ENCODE results near the gene SLC7A7.
"Not testable (repeated sequence)": the region's sequence is repeated elsewhere in the genome, so short reads cannot be mapped to it uniquely, and the experiment has no call there.

Gene SLC7A7

DNA sequence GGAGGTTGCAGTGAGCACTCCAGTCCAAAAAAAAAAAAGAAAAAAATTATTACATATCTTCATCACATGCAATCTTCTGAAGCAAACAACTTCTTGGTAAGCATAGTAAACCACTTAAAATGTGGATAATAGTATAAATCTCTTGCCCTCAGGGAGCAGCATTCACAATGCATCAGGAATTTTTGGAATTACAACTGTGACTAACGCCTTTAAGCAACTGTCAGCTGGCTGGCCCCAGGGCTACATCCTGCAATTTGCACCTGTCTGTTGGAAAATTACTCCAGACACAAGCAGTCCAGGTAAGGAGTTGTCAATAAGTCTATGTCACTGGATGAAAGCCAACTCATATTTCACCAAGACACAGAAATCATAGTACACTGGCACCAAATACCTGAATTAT is 5.5 kb upstream of the SLC7A7 start:
- DNase-seq = no peak

DNA sequence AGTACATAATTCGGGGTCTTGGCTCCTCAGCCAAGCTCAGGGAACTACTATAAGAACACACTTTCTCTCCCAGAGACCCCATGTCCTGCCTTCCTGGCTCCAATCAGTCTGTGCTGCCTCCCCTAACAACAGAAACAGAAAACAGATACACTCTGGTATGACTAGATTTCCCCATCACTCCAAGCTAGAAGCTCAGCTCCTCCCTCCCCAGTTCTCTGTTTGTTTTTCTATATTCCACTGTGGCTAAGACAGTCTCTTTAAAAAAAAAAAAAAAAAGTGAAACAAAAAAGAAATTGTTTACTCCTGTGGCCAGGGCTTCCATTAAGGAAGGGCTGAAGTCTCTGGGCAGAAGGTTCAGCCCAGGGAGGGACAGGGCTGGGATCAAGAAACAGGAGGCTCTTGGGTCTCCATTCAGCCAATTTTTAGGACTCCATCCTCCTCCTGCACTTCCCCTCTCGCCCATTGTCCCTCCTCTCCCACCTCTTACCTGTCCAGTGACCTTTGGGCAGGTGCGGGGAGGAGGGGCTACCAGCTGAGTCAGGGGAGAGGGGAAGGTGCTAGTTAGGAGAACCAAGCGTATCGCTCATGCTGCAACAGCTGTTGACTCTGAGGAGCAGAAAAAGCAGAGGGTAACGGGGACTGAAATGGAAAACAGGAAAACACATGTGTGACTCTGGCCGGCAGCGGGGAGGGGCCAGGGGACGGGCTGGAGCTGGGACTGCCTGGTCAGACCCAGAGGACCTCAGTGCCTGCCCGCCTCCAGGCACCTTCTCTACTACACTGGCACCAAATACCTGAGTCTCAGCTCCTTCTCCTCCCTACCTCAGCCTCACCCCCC is 4.1 kb upstream of the SLC7A7 start:
- DNase-seq = no peak

DNA sequence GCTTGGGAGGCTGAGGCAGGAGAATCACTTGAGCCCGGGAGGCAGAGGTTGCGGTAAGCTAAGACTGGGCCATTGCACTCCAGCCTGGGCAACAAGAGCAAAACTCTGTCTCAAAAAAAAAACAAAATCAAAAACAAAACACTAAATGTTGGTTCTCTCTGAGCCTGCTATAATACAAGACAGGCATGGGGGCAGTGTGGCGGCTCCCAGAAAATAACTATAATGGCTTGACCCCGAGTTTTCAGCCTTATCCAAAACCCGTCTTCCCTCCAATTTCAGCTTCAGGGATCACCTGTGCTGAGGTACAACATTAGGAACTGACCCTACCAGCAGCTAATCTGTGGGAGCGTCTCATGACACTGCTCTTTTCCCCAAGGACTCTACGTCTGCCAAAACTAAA is 862 bp downstream of the SLC7A7 start:
- DNase-seq = no peak

DNA sequence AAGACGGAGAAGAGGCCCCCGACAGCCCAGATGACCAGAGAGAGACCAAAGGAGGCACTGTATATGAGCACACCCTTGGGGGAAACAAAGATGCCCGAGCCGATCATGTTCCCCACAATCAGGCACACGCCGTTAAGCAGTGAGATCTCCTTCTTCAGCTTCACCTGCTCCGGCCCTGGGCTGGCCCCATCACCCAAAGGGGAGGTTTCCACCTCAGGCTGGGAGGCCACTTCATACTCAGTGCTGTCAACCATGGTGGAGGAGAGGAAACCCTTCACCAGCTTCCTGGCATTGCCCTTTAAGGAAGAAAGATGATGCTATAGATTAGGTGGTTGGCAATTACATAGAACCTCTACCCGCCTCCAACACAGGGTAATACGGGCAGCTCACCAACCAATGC is 2.1 kb downstream of the SLC7A7 start:
- no peak for DNase-seq

DNA sequence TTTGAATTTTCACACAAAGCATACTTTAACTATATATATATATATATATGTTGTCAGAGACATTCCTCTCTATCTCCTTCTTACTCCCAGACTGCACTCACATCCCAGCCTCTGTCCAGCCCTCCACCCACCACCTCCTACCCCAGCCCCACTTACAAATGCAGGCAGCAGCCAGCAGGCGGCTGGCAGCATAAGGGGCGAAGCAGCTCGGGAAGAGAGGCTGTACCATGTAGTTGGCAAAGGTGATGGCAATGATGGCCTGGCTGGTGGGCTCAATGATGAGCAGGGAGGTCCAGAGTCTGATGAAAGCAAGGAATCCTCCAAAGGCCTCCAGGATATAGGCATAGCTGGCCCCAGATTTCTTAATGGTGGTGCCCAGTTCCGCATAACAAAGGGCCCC is 2.5 kb downstream of the SLC7A7 start:
- DNase-seq = no peak

DNA sequence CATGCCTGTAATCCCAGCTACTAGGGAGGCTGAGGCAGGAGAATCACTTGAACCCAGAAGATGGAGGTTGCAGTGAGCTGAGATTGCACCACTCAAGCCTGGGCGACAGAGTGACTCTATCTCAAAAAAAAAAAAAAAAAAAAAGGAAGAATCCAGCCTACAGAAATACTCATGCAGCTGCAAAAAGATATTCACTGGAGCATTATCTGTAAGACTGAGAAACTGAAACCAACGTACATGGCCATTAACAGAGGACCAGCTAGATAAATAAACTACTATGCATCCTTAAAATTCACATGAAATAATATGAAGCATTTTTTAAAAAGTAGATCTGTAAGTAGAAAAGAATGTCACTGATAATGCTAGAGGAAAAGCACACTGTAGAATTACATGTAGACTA is 3.5 kb downstream of the SLC7A7 start:
- no peak for DNase-seq

DNA sequence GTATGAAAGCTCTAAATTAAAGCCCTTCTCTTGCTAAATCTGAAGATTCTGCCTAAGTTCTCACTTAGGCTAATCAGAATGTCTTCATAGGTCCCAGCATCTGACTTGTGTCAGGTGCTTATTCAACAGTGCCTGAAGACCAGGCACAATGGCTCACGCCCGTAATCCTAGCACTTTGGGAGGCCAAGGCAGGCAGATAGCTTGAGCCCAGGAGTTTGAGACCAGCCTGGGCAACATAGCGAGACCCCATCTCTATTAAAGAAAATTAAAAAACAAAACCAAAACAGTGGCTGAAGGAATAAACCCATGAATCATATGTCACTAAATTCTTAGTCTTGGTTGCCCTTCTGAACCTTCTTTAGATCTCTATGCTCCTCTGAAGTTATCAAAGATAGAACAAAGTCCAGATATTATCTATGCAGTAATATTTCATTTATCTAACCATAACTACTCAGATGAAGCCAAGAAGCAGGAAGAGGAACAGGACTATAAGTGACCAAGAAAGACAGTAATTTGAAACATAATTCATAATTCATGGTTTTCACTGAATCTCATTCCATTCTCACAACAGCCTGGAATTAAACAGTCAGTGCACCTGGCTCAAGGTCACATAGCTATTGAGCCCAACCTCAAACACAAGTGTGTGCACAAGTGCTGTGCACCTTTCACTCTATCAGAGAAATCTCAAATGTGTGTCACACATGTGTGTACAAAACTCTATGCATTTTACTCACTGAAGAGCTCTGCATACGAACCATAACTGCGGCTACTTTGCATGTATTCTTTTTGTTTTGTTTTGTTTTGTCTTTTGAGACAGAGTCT is 6.6 kb downstream of the SLC7A7 start:
- DNase-seq = no peak

DNA sequence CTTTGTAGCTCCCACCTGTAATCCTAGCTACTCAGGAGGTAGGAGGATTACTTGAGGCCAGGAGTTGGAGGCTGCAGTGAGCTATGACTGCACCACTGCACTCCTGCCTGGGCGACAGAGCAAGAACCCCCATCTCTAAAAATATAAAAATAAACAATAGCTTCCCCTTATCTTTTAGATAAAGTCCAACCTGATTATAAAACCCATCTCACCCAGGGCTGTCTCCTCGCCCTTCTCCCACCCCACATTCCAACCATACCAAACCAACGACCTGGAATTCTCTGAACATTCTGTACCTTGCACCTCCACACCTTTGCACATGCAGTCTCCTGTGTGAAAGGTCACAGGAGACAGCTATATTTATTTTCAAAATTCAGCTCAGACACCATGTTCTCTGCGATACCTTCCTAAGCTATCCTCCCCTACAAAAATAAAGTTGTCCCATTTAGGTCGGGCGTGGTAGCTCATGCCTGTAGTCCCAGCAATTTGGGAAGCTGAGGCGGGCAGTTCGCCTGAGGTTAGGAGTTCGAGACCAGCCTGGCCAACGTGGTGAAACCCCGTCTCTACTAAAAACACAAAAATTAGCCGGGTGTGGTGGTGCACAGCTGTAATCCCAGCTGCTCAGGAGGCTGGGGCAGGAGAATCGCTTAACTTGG is 7.7 kb downstream of the SLC7A7 start:
- no peak for DNase-seq

DNA sequence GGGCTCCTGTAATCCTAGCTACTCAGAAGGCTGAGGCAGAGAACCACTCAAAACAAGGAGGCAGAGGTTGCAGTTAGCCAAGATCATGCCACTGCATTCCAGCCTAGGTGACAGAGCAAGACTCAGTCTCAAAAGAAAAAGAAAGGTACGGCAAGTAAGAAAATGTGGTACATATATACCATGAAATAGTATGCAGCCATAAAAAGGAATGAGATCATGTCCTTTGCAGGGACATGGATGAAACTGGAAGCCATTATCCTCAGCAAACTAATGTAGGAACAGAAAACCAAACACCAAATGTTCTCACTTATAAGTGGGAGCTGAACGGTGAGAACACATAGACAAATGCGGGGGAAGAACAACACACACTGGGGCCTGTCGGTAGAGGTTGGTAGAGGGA is 10.0 kb downstream of the SLC7A7 start:
- not testable (repeated sequence) for DNase-seq

DNA sequence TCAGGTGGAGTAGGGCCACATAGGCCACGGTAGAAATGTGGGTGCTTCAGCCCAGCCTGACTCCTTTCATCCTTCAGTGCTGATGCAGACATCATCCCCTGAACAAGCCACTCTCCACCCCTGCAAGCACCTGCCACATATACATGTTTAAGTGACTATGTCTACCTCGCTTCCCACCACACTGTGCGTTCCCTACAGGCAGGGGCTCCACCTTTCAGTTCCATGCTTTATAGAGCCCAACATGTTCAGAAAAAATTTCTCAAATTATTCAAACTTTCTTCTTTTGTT is 11.6 kb downstream of the SLC7A7 start:
- no peak for DNase-seq

DNA sequence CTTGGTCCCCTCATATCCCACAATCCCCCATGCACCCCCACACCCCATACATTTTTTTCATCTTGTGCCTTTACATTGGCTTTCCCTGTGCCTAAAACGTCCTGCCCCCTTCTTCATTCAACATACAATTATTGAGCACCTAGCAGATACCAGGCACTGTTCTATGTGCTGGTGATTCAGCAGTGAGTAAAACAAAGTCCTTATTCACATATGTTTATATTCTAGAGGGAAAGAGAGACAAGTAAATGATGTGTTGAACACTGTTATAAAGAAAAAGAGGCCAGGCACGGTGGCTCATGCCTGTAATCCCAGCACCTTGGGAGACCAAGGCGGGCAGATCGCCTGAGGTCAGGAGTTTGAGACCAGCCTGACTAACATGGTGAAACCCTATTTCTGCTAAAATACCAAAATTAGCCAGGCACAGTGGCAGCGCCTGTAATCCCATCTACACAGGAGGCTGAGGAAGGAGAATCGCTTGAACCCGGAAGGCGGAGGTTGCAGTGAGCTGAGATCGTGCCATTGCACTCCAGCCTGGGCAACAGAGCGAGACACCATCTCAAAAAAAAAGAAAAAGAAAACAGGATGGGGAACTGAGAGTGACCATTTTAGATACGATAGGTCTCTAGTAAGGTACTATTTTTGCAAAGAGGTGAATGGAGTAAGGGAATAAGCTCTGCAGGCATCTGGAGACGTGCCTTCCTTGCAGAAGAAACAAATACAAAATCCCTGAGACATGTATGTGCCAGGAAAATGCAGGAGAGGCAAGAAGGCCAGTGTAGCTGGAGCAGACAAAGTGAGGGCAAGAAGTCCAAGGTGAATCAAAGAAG is 12.2 kb downstream of the SLC7A7 start:
- no peak for DNase-seq

DNA sequence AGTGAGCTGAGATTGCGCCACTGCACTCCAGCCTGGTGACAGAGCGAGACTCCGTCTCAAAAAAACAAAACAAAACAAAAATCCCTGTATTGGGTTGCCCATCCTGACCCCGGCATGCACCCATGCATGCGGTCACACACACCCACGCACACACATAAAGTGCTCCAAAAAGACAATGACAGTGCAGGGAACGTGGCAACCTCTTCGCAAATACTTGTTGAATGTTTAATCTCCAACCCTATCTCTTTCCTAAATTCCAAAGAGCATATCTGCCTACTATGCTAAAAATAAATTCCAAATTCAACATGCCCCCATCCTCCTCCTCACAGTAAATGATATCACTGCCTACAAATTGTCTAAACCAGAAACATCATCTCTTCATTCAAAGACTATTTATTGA is 13.5 kb downstream of the SLC7A7 start:
- no peak for DNase-seq

DNA sequence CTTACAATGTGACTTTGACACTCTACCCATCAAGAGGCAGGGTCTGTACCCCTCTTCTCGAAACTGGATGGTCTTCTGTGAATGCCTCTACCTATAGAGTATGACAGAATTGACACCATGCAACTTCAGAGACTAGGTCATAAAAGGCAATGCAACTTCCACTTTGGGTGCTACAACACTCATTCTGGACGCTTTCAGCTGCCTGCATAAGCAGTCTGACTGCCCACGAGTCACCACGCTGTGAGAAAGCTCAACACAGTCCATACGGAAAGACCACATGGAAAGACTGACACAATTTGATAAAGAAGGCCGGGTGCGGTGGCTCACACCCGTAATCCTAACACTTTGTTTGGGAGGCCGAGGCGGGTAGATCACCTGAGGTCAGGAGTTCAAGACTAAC is 14.9 kb downstream of the SLC7A7 start:
- DNase-seq = no peak

DNA sequence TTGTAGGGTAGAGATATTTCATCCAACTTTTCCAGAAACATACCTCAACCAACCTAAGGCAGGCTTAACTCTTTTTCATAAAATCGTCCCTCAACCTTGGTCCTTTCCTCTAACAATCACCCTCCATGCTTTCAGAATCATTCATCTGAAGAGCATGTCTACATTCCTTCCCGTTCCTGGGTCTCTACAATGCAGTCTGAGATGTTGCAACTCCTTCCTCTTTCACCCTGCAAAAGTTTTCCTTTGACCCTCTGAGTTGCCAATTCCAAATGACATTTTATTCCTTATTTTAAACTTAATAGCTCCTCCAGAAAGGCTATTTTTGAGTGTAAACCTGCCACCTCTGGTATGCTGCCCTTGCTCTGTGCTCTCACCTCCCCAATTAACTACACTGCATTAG is 16.7 kb downstream of the SLC7A7 start:
- DNase-seq = no peak

DNA sequence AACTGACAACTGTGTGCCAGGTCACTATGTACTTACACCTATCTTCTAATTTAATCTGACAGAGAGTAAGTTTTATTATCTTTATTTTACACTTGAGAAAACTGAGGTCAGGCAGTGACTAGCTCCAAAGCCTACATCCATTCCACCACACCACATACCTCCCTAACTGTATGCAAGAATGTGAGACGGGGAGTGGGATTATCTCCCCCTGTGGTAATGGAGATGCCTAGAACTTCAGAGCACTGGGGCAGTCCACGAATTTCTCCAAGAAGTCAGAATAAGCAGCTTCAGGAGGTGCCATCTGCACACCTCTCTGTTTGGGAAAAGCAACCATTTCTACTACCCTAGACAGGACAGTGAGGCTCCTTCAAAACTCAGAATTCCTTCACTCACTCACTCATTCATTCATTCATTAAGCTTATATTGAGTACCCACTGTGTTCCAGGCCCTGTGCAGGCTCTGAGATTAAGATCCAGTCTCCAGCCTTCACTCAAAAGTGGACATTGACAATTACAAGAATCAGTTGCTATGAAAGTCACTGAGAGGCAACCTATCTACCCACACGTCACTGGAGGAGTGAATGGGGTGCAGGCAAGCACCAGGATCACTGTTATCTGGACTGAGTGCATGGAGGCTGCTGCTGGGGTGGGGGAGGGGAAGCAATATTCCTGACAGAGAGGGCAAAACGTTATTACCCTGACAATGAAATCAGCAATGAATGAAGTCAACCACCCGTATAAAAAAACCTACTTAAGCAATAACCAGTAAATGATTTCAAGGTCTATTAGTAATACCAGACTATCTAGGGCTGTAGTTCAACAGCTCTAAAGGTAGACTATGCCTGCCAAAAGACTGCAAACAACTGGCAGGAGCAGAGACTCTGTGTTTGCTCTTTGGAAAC is 18.0 kb downstream of the SLC7A7 start:
- DNase-seq = no peak

DNA sequence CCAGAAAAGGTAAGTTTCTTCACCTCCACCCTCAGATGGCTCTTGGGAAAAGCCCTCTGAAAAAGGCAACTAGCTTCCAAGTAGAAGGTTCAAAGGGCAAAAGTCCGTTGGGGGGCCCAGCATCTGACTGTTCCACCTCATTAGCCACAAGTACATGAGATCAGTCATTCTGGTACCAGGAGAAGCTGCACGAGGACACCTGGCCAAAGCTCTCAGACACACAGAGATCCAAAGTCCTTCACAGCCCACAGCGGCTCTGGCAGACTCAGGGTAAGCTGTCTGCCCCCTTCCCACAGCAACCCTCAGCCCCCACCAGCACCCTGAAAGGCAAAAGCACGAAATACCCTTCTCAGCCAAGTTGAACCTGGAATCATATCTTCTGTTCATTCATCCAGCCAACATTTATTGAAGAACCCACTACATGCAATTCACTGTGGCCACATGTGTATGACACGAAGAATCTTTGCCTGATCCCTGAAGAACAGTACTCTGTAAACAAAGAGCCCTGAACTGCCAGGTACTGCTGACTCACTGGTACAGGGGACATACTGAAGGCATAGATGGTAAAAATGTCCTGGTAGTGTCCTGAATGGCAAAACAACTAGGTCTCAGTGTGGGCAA is 19.0 kb downstream of the SLC7A7 start:
- DNase-seq = no peak

DNA sequence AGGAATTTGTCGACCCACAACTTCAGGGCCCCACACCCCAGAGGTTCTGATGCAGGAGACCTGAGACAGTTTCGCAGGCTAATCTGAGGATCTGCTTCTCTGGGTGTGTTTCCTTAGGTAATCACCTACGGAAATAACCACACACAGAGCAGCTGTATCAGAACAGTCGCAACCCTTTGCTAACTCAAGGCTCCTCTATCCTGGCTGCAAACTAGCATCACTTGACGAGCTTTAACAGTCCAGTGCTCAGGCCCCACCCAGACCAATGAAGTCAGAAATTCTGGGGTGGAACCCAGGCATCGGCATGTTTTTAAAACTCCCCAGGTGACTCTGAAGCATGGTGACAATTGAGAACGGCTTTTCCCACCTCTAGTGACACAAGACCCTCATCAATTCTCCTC is 20.7 kb downstream of the SLC7A7 start:
- no peak for DNase-seq

DNA sequence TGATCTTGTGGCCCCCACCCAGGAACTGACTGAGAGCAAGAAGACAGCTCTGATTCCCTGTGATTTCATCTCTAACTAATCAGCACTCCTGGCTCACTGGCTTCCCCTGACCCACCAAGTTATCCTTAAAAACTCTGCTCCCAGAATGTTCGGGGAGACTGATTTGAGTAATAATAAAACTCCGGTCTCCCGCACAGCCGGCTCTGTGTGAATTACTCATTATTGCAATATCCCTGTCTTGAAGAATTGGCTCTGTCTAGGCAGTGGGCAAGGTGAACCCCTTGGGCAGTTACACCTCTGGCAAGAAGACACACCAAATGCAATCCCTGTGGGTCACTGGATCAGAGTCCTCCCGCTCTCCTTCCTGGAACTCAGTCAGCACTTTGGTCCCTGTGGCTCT is 21.3 kb downstream of the SLC7A7 start:
- no peak for DNase-seq

DNA sequence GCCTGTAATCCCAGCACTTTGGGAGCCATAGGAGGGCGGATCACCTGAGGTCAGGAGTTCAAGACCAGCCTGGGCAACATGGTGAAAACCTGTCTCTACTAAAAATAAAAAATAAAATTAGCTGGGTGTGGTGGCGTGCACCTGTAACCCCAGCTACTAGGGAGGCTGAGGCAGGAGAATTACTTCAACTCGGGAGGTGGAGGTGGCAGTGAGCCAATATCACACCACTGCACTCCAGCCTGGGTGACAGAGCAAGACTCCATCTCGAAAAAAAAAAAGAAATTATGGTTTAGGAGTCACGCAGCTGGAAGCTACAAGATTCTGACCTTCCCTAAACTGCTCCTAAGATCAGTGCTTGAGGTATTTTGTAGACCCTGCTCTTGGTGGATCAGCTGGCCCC is 21.7 kb downstream of the SLC7A7 start:
- DNase-seq = not testable (repeated sequence)

DNA sequence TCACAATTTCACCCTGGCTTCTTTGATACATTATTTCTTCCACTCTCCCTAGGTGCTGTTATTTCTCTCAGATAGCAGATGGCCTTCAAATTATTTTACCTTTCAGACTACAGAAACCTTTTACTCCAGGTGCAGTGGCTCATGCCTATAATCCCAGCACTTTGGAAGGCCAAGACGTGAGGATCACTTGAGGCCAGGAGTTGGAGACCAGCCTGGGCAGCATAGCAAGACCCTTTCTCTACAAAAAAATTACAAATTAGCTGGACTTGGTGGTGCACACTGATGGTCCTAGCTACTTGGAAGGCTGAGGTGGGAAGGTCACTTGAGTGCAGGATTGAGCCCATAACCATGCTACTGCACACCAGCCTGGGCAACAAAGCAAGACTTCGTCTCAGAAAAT is 23.1 kb downstream of the SLC7A7 start:
- DNase-seq = no peak

DNA sequence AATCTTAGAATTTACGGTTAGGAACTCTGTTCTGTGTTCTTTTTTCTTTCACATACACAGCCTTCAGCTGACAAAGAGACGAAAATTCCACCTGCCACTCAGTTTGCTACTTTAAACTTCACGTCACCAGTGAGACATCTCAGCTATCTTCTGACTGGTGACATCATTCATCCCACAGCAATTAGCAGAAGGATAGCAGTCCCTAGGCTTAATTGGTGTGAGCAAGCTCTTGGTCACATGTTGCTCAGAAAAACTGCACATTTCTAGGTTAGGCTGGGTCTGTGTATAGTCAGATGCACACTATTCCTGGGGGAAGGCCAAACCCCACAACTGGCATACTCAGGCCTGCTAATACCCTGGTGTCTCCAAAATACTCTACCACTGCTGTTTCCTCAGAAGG is 23.9 kb downstream of the SLC7A7 start:
- DNase-seq = no peak

DNA sequence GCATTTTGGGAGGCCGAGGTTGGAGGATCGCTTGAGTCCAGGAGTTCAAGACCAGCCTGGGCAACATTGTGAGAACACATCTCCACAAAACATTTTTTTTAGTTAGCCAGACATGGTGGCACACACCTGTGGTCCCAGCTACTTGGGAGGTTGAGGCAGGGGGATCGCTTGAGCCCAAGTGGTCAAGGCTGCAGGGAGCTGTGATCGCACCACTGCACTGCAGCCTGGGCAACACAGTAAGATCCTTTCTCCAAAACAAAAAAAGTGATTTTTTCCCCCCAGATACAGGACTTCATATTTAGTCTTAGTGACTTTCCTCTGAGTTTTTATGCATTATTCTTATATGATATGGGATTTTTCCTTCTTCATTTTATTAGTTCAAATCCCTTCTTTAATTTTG is 28.6 kb downstream of the SLC7A7 start:
- DNase-seq = no peak

Measured in activated CD4-positive, alpha-beta T cell treated with anti-CD3 and anti-CD28 coated beads for 4 hours (primary cell).